Skeletal muscle satellite cell (primary cell): ENCODE results near the gene KIAA1671.

ENCODE experiments used
- H3K27me3 ChIP-seq: 2 replicates; pipeline ENCODE4 v1.7.0; 2013; ENCODE audit warnings: low read length; ENCODE audit not compliant: control insufficient read depth, insufficient read depth
- H3K36me3 ChIP-seq: 2 replicates; pipeline ENCODE4 v1.7.0; 2013; ENCODE audit warnings: mild to moderate bottlenecking, control low read depth, low read length; ENCODE audit not compliant: insufficient read depth
- H3K4me1 ChIP-seq: 2 replicates; pipeline ENCODE4 v1.7.0; 2013; ENCODE audit warnings: low read length; ENCODE audit not compliant: control insufficient read depth, insufficient read depth
- H3K4me2 ChIP-seq: 2 replicates; pipeline ENCODE4 v1.7.0; 2013; ENCODE audit warnings: mild to moderate bottlenecking, low read length
- H3K4me3 ChIP-seq: 2 replicates; pipeline ENCODE4 v1.7.0; 2013; ENCODE audit warnings: low read length
- H3K9ac ChIP-seq: 2 replicates; pipeline ENCODE4 v1.7.0; 2013; ENCODE audit warnings: mild to moderate bottlenecking, low read depth, low read length, moderate library complexity
- H3K9me3 ChIP-seq: replicated peaks from 2 replicates; pipeline ENCODE4 v1.7.0; 2013; ENCODE audit warnings: mild to moderate bottlenecking, control low read depth, low read length

KIAA1671 gene

DNA sequence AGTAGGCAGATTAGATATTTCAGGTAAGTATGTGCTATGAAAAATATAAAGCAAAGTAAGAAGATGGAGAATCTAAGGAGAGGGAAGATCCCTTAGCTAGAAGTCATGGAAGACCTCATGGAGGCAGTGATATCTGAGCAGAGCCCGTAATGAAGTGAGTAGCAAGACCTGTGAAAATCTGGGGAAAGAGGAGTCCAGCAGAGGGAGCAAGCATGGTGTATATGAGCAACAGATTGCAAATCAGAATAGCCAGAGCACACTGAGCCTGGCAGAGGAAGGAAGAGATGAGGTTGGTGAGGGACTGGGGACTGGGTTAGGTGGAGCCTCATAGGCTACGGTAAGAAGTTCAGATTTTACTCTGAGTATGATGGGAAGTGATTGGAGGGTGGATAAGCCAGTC, 15.4 kb upstream of the KIAA1671 start:
- Histone ChIP-seq H3K36me3 (no peaks in the 10 kb centered on the region), H3K4me3 (no peak overlapping the region), H3K27me3 (peaks cover 34% of the 10 kb centered on the region), H3K4me2 (no peak overlapping the region), H3K4me1 (no peaks in the 10 kb centered on the region), H3K9me3 (no peaks in the 10 kb centered on the region), H3K9ac (no peak overlapping the region)

DNA sequence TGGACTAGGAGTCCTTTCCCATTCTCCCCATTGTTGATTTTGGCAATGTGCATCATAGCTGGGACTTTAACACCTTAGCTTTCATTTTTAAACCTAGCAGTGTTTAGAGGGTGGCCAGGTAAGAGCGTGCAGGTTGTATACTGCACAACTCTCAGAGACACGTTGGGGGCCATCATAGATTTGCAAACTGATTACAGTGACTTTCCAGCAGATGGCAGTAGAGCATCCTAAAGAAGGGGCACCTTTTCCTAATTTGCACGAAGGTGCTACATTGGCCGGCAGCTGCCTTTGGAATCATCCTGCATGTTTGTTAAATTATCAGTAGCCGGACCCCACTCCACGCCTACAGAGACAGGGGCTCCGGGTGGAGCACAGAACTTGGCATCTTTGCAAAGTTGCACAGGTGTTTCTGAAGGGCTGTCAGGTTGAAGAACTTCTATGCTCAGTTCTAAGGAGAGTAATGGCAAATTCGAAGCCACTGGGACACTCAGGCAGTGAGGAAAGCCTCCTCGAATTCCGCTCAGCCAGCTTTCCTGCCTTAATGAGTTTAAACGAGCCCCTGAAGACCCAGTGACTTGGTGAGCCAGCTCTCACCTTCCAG, 13.7 kb upstream of the KIAA1671 start:
- Histone ChIP-seq H3K27me3 (peaks cover 25% of the 10 kb centered on the region), H3K9me3 (no peaks in the 10 kb centered on the region)

DNA sequence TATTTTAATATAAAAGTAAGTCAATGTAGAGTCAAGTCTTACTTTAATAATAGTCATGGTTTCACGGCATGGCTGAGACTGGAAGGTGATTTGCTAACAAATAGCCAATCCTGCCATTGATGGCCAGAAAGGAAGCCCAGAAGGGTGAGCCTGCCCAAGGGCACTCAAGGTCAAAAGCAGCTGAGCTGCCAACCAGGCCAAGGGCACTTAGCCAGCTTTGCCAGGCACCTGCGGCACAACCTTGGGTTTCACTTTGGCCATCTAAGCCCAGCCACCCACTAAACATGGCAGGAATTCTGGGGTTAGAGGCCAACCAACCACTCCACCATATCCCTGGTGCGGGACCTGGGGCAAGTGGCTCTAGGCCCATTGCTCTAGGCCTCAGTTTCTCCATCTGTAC, 10.2 kb upstream of the KIAA1671 start:
- H3K9me3 ChIP-seq, result no peaks in the 10 kb centered on the region
- no peak overlapping the region for H3K4me3 ChIP-seq
- H3K4me2 ChIP-seq, result no peak overlapping the region
- H3K36me3 ChIP-seq, result no peaks in the 10 kb centered on the region
- H3K4me1 ChIP-seq, result no peaks in the 10 kb centered on the region
- H3K27me3 ChIP-seq, result peaks cover 4% of the 10 kb centered on the region
- H3K9ac ChIP-seq, result no peak overlapping the region

More for the DNA sequence above, 13.7 kb upstream of the KIAA1671 start:
- H3K4me3 ChIP-seq, result no peak overlapping the region
- H3K4me1 ChIP-seq, result no peaks in the 10 kb centered on the region
- no peak overlapping the region for H3K4me2 ChIP-seq
- H3K9ac ChIP-seq, result no peak overlapping the region
- H3K36me3 ChIP-seq, result no peaks in the 10 kb centered on the region

DNA sequence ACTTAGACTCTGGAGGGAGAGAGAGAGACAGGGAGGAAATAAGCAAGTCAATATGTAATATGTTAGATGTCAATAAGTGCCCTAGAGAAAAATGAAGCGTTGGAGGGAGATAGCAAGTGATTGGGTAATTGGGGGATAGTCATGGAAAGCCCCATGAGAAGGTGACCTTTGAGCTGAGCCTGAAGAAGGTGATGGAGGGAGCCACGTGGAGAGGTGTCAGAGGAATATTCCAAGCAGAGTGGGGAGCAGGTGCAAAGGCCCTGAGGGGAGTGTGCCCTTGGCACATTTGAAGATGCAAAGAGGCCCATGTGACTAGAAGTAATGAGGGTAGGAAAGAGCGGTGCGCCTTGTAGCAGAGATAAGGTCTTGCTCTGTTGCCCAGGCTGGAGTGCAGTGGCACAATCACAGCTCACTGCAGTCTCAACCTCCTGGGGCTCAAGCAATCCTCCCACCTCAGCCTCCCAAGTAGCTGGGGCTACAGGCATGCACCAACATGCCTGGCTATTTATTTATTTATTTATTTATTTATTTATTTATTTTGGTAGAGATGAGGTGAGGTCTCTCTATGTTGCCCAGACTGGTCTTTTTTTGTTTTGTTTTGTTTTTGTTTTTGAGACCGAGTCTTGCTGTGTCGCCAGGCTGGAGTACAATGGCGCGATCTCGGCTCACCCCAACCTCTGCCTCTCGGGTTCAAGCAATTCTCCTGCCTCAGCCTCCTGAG, 8.1 kb upstream of the KIAA1671 start:
- Histone ChIP-seq H3K9ac (no peak overlapping the region), H3K4me1 (no peaks in the 10 kb centered on the region), H3K4me2 (no peak overlapping the region), H3K36me3 (no peaks in the 10 kb centered on the region), H3K27me3 (peaks cover 20% of the 10 kb centered on the region), H3K4me3 (no peak overlapping the region), H3K9me3 (no peaks in the 10 kb centered on the region)

DNA sequence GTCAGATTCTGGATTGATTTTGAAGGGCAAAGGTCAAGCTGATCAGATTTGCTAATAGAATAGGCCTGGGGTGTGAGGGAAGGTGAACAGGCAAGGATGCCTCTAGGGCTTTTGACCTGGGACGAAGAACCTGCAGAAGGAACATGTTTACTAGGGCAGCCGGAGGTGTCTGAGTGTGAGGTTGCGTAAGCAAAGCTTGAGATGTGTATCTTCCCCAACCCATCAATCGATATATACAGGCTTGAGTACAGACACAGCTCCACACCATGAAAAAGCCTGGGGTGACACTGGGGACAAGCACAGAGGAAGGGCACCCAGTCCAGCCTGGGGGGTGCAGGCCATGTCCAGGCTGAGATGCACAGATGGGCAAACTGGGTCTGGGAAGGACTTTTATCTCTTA, 7.1 kb upstream of the KIAA1671 start:
- Histone ChIP-seq H3K4me2 (no peak overlapping the region), H3K4me1 (peaks cover 3% of the 10 kb centered on the region), H3K4me3 (no peak overlapping the region), H3K27me3 (peaks cover 28% of the 10 kb centered on the region), H3K9me3 (no peaks in the 10 kb centered on the region), H3K9ac (no peak overlapping the region), H3K36me3 (no peaks in the 10 kb centered on the region)

DNA sequence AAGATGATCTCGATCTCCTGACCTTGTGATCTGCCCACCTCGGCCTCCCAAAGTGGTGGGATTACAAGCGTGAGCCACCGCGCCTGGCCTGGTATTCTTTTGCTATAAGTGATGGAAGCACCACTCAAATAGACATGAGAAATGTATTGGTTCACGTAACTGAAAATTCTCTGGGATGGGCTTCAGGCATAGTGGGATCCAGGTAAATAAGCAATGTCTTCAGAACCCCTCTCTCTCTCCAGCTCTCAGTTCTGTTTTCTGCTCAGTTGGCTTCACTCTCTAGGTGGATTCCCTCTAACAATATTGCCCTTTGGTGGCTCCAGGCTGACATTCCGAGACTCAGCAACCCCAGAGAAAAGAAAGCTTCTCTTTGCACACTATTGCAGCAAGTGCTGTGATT, 5.1 kb upstream of the KIAA1671 start:
- H3K36me3 ChIP-seq, result no peaks in the 10 kb centered on the region
- H3K4me3 ChIP-seq, result no peak overlapping the region
- peaks cover 7% of the 10 kb centered on the region for H3K4me1 ChIP-seq
- peaks cover 28% of the 10 kb centered on the region for H3K27me3 ChIP-seq
- H3K9ac ChIP-seq, result no peak overlapping the region
- no peak overlapping the region for H3K4me2 ChIP-seq
- H3K9me3 ChIP-seq, result no peaks in the 10 kb centered on the region

DNA sequence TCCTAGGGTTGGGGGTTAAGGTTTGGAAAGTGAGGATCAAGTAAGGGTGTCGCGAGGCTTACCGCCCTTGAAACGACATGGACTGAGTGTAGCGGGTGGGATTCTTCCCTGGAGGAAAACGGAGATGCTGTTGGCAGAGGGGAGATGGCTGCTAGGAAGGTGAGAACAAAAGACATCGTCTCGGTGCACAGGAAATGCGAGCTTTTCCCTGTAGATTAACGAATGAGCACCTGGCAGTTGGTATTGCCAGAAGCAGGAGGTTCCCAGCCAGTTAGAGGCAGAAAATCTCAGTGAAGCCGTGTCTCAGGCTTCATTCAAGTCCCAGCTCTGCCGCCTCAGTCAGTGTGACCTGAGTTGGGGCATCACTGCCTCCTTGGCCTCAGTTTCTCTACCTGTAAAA, 4.6 kb upstream of the KIAA1671 start:
- Histone ChIP-seq H3K36me3 (no peaks in the 10 kb centered on the region), H3K4me3 (no peak overlapping the region), H3K4me2 (no peak overlapping the region), H3K9me3 (no peaks in the 10 kb centered on the region), H3K9ac (no peak overlapping the region), H3K4me1 (peaks cover 9% of the 10 kb centered on the region), H3K27me3 (peaks cover 28% of the 10 kb centered on the region)

DNA sequence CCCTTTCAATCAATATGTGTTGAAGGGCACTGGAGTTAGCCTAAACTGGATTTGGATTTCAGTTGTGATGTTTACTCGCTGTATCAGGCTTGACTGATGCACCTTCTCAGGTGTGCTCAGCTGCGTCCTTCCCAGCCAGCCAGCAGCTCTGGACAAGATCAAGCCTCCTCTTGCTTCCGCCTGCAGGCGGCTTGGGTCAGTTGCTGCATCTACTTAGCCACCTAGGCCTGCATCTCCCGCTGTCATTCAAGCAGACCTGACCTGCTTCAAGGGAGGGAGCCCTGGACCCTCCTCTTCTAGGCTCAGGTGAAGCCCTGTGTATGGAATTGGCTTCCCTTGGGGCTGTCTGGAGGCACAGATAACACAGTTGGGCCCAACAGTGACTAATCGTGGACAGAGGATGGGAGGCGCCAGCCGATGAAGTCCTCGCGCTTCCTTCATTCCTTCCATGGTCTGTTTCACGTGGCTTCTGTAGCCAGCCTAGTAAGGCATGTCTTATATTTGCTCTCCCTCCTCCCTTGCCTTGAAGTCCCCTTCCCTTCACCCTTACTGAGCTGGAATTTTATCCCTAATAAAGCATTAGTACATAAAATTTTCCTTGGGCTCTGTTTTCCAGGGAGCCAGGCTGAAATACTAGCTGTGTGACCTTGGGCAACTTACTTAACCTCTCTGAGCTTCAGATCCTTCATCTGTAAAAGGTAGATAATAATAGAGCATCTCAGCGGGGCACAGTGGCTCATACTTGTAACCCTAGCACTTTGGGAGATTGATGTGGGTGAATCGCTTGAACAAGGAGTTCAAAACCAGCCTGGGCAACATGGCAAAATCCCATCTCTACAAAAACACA, 3.9 kb upstream of the KIAA1671 start:
- Histone ChIP-seq H3K27me3 (peaks cover 35% of the 10 kb centered on the region), H3K4me3 (no peak overlapping the region), H3K4me2 (no peak overlapping the region), H3K9ac (no peak overlapping the region), H3K9me3 (no peaks in the 10 kb centered on the region), H3K36me3 (no peaks in the 10 kb centered on the region), H3K4me1 (peaks cover 13% of the 10 kb centered on the region)

DNA sequence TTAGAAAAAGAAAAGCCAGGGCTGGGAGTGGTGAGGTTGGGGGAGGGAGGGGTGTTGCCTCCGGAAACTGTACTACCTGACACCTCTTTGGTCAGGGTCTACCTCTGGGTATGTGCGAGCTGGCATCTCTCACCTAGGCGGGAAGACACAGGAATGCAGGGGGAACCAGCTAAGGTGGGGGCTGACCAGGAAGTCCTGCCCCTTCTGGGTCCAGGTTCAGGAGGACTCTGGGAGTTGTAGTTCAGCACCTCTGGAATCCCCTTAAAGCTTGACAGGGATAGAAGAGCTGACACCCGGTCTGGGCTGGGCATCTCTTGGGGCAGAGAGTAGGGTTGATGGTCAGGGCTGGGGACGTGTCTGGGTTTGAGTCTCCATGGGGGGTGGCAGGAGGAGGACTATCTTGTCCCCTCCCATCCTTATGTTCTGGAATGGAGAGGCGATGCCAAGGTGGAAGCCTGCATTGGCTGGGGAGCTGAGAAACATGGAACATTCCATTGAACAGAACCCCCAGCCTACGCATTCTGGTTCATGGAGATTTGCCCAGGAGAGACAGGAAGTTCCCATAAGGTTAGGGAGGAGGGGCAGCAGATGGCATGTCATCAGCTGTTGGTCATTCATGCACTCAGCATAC, 2.1 kb upstream of the KIAA1671 start:
- H3K9me3 ChIP-seq, result no peaks in the 10 kb centered on the region
- no peak overlapping the region for H3K9ac ChIP-seq
- no peaks in the 10 kb centered on the region for H3K36me3 ChIP-seq
- H3K27me3 ChIP-seq, result peaks cover 51% of the 10 kb centered on the region
- H3K4me2 ChIP-seq, result no peak overlapping the region
- peaks cover 13% of the 10 kb centered on the region for H3K4me1 ChIP-seq
- no peak overlapping the region for H3K4me3 ChIP-seq

DNA sequence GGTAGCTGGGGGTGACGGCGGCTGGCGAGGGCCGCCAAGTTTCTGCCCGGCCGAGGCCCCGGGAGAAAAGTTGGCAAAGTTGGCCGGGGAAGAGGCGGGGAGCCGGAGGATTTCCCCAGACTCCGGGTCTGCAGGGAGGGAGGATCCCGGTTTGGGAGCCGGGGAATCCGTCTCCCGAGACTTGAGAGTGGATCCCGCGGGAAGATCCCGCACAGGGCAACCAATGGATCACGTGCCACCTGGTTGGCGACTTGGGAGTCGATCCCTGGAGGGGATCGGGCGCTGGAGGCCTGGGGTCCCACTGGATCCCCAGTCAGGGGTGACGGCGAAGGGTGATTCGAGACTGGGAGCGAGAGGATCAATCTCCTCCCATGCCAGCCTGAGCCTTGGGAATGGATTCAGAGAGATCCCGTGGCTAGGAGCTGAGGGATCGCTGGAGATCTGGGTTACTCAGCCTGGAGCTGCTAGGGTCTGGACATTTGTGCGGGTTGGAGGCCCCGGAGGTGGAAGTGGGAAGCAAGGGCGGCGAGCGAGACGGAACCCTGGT, 394 bp downstream of the KIAA1671 start:
- Histone ChIP-seq H3K4me3 (peak overlapping the region; percentile 73), H3K9ac (peak overlapping the region; percentile 84), H3K9me3 (no peaks in the 10 kb centered on the region), H3K4me1 (peaks cover 13% of the 10 kb centered on the region), H3K36me3 (no peaks in the 10 kb centered on the region), H3K4me2 (peak overlapping the region; percentile 90), H3K27me3 (peaks cover 48% of the 10 kb centered on the region)
